Measurements from ENCODE around the gene GYPE.
"Not testable (repeated sequence)": the region's sequence is repeated elsewhere in the genome, so short reads cannot be mapped to it uniquely, and the experiment has no call there.

Gene GYPE

DNA sequence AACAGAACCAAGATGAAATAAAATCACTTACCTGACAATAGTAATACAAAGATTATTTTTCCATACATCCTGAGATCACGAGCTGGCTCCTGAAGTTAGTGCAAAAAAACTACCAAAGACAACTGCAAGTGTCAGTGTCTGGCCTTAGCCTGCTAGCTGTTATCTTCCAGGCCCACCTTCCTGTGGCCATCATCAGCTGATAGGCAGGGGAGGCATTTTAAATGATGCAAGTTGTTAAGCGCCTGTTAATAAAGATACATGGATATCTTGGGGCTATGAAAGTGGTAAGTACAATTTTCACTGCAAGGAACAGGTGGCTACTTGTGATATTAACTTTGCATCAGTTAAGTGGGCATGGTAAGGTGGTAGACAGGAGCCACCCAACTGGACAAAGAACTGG lies at the start of gene GYPE:
Gene GYPE (minus strand): TSS at position 120 of the 400 bp plus-strand sequence. CDS start 52 bp downstream, at position 68.
- not testable (repeated sequence) for DNase-seq (ENCODE audit: low read depth)

DNA sequence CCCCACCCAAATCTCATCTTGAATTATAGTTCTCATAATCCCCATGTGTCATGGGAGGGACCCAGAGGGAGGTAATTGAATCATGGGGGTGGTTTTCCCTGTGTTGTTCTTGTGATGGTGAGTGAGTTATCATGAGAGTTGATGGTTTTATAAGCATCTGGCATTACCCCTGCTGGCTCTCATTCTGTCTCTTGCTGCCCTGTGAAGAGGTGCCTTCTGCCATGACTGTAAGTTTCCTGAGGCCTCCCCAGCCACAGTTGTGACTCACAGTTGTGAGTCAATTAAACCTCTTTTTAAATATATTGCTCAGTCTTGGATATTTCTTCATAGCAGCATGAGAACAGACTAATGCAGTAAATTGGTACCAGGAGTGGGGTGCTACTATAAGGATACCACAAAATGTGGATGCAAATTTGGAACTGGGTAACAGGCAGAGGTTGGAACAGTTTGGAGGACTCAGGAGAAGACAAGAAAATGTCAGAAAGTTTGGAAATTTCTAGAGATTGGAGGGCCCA lies 46.2 kb upstream of the GYPE start:
- not testable (repeated sequence) for DNase-seq (ENCODE audit: low read depth)

DNA sequence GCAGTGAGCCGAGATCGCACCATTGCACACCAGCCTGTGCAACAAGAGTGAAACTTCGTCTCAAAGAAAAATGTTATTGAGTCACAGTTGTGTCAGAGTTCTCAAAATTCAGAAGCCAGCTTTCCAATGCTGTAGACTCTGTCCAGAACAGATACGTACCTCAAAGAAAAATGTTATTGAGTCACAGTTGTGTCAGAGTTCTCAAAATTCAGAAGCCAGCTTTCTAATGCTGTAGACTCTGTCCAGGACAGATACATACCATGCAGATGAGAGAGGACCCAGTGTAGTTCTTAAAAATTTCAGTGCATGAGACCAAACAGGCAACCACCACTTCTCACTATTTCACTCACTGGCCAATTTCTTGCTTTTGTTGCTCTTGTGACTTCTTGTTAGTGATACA lies 45.6 kb upstream of the GYPE start:
- DNase-seq (ENCODE audit: low read depth) = not testable (repeated sequence)

DNA sequence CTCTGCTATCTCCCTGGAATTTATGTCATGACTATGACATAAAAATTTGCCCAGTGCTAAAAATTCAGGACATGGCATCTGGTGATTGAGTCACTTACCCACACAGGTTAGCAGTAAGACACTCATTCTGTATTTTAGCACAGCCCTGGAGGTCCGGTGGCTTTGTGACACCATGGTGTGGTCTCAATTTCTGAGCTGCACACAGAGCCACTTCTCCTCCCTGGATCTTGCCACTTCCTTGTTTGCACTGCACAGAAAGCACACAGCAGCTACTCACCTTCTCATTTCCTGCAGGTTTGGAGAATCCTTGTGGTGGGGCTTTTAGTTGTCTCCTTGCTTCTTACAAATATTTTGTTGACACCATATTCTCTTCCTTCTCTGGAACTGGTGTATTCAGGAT lies 44.8 kb upstream of the GYPE start:
- not testable (repeated sequence) for DNase-seq (ENCODE audit: low read depth)

DNA sequence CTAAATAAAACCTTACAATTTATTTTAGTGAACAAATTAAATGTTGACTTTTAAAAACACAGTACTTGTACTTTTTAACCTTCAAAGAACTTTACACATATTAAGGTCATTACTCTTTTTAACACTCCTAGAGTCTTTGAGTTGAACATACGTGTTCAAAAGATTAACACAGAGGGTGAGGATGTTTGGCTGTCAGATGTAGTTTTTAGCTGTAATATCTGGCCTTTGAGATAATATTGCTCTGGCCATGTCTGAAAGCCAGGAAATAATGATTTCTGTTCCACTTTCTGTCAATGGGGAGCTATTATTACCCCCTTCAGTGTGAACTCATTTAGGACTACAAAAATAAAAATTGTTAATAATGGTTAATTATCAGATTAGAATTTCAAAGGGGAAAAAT lies 42.1 kb upstream of the GYPE start:
- DNase-seq (ENCODE audit: low read depth) = not testable (repeated sequence)

DNA sequence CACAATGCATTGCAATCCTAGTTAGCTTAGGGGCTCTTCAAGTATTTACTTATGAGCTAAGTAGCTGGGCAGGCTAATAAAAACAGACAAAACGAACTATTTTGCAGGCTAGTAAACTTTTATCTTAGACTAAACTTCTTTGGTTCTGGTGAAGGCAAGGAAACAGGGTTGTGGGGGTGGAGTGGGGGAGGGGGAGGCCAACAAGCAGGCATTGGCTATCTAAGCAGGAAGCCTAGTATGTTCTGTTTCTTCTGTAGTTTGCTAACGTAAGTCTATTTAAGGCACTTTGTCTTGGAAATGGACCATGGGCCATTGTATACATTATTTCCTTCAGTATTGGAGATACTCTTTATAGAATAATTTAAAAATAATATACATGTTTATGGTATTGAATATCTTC lies 35.3 kb upstream of the GYPE start:
- not testable (repeated sequence) for DNase-seq (ENCODE audit: low read depth)

DNA sequence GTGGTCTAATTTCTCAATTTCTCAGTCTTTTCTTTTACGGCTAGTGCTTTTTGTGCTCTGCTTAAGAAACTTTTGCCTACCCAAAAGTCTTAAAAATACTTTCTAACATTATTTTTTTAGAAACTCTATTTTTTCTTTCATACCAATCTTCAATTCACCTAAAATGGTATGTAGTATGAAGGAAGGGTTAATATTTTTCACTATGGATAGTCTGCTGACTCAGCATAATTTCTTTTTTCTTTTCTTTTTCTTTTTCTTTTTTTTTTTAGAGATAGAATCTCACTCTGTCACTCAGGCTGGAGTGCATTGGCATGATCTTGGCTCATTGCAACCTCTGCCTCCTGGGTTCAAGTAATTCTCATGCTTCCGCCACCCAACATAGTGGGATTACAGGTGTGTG lies 34.2 kb upstream of the GYPE start:
- DNase-seq (ENCODE audit: low read depth) = no peak

DNA sequence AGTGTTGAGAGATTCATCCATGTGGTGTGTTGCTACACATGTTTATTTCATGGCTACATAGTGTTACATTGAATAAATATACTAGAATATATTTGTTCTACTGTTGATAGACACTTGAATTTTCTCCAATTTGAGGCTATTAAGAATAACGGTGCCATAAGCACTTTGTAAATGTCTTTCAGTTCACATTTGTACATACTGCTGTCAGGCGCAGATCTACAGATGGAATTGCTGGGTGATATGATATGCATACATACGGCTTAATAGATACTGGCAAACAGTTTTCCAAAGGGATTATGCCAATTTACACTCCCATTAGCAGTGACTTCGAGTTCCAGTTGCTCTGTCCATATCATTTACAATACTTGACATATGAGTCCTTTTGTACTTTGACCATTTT lies 33.5 kb upstream of the GYPE start:
- DNase-seq (ENCODE audit: low read depth) = not testable (repeated sequence)

DNA sequence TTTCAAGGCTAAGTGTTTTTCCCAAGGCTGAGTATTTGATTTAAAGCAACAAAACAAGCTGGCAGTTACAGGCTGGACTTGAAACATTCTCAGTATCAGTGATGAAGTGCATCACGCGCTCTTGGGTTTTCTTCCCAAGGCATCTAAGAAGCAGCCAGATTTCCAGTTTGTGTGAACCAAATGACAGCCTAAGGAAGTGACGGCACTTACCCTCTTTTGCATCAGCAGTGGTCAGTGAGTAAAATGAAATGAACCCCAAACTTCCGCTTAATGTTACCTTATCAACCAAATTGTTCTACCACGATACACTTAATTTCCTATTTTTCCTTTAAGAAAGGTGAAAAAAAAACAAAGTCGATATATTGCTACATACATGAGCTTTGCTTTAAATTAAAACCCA lies 15.8 kb upstream of the GYPE start:
- no peak for DNase-seq (ENCODE audit: low read depth)

DNA sequence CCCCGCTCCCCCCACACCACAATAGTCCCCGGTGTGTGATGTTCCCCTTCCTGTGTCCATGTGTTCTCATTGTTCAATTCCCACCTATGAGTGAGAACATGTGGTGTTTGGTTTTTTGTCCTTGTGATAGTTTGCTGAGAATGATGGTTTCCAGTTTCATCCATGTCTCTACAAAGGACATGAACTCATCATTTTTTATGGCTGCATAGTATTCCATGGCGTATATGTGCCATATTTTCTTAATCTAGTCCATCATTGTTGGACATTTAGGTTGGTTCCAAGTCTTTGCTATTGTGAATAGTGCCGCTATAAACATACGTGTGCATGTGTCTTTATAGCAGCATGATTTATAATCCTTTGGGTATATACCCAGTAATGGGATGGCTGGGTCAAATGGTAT lies 11.1 kb upstream of the GYPE start:
- DNase-seq (ENCODE audit: low read depth) = not testable (repeated sequence)

DNA sequence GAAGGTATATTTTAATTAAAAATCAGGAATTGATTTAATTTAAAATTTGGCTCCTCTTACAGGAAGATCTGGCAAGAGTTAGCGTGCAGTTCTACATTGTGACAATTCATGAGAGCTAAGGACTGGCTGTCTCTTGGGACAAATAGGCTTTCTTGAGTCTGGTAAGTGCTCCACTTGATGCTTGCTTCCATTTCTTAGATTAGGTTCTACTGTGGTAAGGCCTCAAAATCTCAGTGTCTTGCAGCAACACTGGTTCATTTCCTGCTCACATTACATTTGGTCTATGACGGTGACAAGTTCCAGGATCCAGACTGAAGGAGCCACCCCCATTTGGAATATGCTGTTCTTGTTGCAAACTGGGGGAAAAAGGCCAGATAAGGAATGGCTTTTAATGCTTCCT lies 7.1 kb upstream of the GYPE start:
- DNase-seq (ENCODE audit: low read depth) = not testable (repeated sequence)

DNA sequence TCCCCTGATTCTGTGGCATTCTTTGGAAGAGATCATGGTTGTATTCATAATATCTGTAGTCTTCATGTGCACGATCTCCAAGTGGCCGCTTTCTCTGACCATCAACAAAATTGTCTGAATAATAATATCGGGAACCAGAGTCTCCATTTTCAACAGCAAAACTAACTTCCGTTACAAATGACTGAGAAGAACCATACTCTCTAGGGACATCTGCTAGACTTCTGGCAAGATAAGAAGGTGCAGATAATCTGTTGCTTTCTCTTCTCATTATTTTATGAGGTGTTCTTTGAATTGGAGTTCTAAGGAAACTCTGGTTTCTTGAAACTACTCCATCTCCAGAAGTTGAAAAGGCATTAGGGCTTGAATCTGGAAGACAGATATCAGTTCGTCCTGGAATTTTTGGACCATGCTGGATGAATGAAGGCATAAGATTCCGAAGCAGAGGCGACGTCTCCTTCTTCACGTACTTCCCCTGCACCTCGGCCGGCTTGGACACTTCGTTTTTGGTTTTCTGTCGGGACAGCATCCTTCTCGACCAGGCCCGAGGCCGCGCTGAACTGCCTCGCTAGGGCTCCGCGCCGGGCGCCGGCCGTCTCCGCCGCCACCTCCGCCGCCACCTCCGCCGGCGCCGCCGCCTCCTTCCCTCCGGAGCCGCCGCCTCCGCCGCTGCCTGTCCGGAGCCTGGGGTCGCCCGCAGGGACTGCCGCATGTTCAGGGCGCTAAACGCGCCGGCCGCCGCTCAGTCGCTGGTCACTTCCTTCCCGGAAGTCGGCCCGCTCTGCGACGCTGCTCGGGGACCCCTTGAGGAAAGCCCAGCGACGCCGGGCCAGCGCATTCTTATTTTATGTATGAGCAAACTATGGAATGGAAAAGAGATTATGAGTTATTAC lies 6.4 kb upstream of the GYPE start:
- DNase-seq (ENCODE audit: low read depth) = not testable (repeated sequence)

DNA sequence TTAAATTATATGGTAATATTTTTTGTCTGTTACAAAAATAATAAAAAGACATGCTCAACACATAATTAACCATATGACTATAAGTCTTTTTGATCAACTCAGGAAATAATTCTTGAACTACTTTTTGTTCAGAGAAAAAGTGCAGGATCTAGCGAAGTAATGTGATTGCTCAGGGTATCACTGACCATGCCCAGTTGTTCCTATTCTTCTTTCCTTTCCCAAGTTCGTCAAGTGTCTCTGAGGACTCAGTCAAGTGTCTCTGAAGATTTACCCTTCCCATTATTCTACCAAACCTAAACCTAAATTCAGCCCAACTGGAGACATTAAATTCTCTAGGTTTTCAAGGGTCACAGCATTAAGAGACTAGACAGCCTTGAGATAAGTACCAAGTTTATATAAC lies 5.5 kb upstream of the GYPE start:
- not testable (repeated sequence) for DNase-seq (ENCODE audit: low read depth)

DNA sequence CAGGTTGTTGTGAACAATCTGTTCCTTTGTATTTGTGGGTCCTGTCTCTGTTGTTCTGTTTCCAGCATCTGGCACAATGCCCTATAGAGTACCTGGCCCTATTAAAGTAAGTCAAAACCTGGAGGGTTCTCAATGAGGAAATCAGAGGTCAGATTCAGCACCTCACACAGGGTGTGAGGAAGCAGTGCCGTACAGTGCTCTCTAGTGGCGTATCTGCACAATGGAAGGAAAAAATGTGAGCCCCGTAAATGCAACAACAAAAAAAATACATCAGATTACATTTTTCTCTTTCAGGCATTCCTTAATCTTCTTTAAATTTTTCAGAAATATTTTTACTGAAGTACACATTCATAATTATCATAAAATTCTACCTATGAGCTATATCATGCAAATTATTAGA lies 2.5 kb upstream of the GYPE start:
- not testable (repeated sequence) for DNase-seq (ENCODE audit: low read depth)

DNA sequence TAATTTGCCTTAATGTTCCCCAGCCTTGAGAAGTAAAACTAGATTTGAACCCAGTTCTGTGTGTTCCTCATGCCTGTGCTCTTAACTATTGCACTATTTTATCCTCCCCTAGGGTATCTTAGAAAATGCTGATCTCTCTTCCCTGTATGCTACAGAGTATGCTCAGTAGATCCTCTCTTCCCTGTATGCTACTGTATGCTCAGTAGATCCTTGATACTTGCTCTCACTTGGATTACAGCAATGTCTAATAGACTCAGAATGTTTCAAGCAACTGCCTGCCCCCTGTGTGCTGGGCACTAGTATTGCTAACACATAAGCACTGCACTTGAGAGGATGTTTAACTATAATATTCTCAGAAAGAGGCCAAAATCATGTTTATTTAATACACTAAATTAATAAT lies 928 bp downstream of the GYPE start:
- DNase-seq (ENCODE audit: low read depth) = not testable (repeated sequence)

DNA sequence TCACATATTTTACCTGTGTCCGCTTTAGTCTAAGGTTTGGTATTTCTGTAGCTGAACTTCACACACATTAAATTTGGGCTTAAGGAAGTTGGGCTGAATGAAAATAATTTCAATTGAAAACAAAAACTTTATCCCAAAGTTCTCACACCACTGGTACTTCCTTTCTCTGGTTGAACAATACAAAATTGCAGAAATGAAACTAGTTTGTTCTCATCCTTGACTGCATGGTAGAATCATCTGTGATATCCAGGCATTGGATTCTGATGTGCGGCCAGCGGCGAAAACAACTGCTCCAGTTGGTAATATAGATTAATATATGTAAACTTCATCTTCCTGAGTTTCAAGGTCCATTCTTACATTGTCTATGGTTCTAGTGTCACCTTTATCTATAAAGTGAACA lies 15.0 kb downstream of the GYPE start:
- DNase-seq (ENCODE audit: low read depth) = not testable (repeated sequence)

DNA sequence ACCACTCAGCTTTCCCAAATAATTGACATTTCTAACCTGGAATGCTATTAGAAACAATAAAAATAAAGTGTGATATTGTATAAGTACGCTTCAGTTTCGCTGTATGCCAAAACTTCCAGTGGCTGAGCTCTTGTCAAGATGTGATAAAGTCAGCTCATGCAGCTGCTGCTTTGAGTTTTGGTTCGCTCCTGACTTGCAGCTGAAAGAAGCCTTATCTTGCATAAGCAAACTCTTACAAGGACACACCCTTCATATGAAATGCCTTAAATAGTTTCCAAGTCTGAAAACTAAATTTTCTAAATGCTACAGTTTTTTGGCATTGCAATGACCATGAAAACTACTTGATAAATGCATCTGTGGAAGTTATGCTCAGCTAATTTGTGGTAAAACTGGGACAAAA lies 17.2 kb downstream of the GYPE start:
- DNase-seq (ENCODE audit: low read depth) = not testable (repeated sequence)

DNA sequence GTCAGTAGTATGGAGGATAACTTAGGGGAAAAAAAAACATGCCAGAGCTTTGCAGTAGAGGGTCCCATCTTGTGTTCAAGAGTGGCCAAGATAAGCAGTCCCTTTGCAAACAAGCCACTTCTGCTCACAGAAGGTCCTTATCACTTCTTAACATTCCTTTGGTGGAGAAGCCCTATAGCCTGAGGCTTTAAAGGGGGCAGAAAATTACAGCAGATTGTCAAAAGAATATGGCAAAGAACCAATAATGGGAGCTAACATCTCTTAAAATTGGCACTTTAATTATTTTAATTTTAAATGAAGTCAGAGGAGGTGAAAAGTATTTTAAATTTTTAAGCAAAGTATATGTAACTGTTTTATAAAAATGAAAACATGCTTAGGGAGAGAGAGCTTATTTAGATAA lies 20.4 kb downstream of the GYPE start:
- DNase-seq (ENCODE audit: low read depth) = not testable (repeated sequence)

DNA sequence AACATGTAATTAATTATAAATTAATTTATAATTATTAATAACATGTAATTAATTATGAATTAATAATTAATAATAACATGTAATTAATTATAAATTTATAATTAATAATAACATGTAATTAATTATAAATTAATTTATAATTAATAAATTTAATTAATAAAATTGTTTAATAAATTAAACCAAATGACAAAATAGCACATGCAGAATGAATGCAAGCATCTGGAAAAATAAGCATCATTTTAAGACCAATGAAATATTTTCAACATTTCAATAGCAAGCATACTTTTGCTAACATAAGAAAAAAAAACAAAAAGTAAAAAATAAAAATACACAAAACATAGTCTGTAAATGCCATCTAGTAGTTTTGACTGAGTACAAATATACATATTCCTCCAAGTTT lies 21.8 kb downstream of the GYPE start:
- no peak for DNase-seq (ENCODE audit: low read depth)

DNA sequence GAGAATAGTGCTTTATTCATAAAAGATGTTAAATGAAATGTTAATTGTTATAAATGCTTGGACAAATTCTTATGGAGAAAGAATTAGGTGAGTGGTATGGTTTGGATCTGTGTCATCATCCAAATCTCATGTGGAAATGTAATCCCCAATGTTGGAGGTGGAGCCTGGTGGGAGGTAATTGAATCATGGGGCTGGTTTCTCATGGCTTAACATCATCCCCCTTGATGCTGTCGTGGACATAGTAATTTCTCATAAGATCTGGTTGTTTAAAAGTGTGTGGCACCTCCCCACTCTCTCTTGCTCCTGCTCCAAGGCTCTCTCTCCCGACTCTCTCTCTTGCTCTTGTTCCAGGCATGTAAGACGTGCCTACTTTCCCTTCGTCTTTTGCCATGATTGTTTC lies 22.5 kb downstream of the GYPE start:
- no peak for DNase-seq (ENCODE audit: low read depth)

DNA sequence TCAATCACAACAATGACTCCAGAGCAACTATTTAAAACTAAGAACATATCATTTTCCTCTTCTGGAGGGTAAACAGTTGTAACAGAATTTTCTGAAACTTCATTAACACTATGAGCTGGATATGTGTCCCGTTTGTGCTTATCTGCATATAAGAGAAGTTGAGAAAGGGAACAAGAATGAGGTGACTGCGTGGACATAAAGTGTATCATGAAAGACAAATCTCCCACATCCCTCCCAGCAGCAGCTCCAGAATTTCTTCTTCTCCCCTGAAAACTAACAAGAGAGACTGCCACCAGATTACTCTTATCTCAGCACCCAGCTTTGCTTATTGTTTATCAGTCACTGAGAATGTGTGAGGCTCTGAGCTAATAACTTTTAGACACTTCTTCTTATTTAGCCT lies 25.8 kb downstream of the GYPE start:
- not testable (repeated sequence) for DNase-seq (ENCODE audit: low read depth)

DNA sequence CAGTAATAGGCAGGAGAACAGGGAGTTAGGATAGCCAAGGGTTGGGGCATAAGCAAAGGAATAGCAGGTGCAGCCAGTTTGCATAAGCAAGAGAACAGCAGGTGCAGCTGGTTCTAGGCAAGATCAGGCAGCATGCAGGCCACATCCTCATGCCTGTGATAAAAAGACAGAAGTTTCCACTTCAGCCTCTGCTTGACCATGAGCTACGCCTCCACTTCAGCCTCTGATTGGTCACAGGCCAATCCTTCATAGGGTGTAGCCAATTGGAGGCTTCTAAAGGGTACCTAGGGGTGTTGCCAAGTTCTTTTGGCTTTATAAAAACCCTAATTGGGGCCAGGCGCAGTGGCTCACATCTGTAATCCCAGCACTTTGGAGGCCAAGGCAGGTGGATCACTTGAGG lies 30.0 kb downstream of the GYPE start:
- not testable (repeated sequence) for DNase-seq (ENCODE audit: low read depth)

DNA sequence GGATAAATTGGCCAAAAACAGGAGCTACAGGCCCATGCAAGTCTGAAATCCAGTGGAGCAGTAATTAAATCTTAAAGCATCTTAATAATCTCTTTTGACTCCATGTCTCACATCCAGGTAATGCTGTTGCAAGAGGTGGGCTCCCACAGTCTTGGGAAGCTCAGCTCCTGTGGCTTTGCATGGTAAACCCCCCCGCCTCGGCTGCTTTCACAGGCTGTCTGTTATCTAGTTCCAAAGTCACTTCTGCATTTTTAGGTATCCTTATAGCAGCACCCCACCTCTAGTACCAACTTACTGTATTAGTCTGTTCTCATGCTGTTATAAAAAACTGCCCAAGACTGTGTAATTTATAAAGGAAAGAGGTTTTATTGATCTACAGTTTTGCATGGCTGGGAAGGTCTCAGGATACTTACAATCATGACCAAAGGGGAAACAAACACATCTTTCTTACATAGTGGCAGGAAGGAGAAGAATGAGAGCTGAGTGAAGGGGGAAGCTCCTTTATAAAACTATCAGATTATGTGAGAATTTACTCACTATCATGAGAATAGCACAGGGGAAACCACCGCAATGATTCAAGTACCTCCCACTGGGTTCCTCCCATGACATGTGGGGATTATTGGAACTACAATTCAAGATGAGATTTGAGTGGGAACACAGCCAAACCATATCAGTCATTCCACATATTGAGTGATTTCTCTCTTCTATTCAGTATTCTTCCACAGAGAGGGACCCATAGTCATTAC lies 34.7 kb downstream of the GYPE start:
- not testable (repeated sequence) for DNase-seq (ENCODE audit: low read depth)
